ENCODE measurements around the gene DUS1L. TPM values are rescaled to one million over a fixed set of nuclear protein-coding genes. Genes with fewer than 3 reads are reported as not detected.

Gene DUS1L
- total RNA-seq, 1 donor from 2014 or later = 72.4 TPM

GRCh38 chr17:82009413-82009812 lies 56.2 kb downstream of the DUS1L start:
- Histone ChIP-seq H3K4me3 (no peak overlapping the region), H3K9me3 (no peaks in the 10 kb centered on the region), H3K27me3 (no peaks in the 10 kb centered on the region), H3K4me1 (peaks cover 55% of the 10 kb centered on the region), H3K27ac (no peak overlapping the region), H3K36me3 (no peaks in the 10 kb centered on the region)
- intact Hi-C loops (cut with DNase I) = no loop called here
- TF ChIP-seq, protein P1, sequence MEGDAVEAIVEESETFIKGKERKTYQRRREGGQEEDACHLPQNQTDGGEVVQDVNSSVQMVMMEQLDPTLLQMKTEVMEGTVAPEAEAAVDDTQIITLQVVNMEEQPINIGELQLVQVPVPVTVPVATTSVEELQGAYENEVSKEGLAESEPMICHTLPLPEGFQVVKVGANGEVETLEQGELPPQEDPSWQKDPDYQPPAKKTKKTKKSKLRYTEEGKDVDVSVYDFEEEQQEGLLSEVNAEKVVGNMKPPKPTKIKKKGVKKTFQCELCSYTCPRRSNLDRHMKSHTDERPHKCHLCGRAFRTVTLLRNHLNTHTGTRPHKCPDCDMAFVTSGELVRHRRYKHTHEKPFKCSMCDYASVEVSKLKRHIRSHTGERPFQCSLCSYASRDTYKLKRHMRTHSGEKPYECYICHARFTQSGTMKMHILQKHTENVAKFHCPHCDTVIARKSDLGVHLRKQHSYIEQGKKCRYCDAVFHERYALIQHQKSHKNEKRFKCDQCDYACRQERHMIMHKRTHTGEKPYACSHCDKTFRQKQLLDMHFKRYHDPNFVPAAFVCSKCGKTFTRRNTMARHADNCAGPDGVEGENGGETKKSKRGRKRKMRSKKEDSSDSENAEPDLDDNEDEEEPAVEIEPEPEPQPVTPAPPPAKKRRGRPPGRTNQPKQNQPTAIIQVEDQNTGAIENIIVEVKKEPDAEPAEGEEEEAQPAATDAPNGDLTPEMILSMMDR (IDR thresholded peaks at IDR 0.05) = no peak
- TF ChIP-seq POLR2AphosphoS5 (IDR thresholded peaks at IDR 0.05; ENCODE audit: insufficient read depth in 1 of 2, low read depth in 1 of 2) (no peak), POLR2A (IDR thresholded peaks at IDR 0.05) (no peak)
- DNase-seq (ENCODE audit: extremely low spot score in 2 of 2) = no peak

DNA sequence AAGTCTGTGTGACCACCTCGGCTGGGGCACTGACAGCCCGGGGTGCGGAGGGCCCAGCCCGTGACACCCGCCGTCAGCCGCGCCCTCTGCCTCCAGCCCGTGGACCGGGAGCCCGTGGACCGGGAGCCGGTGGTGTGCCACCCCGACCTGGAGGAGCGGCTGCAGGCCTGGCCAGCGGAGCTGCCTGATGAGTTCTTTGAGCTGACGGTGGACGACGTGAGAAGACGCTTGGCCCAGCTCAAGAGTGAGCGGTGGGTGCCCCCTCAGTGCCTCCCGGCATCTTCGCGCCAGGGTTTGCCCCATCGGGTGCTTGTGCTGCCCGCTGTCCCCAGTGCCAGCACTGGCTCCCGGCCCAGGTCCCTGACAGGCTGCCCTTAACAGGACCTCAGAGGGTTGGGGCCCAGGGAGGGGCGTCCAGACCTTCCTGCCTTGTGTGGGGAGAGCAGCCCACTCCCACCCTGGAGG lies 56.6 kb downstream of the DUS1L start:
- Histone ChIP-seq H3K4me3 (no peak overlapping the region), H3K36me3 (no peaks in the 10 kb centered on the region), H3K27ac (no peak overlapping the region), H3K27me3 (no peaks in the 10 kb centered on the region), H3K9me3 (no peaks in the 10 kb centered on the region), H3K4me1 (peaks cover 55% of the 10 kb centered on the region)
- DNase-seq (ENCODE audit: extremely low spot score in 2 of 2) = no peak
- TF ChIP-seq POLR2A (IDR thresholded peaks at IDR 0.05) (no peak), POLR2AphosphoS5 (IDR thresholded peaks at IDR 0.05; ENCODE audit: insufficient read depth in 1 of 2, low read depth in 1 of 2) (no peak)
- TF ChIP-seq, protein P1 (IDR thresholded peaks at IDR 0.05) = no peak
- intact Hi-C loops (cut with DNase I) = no loop called here

DNA sequence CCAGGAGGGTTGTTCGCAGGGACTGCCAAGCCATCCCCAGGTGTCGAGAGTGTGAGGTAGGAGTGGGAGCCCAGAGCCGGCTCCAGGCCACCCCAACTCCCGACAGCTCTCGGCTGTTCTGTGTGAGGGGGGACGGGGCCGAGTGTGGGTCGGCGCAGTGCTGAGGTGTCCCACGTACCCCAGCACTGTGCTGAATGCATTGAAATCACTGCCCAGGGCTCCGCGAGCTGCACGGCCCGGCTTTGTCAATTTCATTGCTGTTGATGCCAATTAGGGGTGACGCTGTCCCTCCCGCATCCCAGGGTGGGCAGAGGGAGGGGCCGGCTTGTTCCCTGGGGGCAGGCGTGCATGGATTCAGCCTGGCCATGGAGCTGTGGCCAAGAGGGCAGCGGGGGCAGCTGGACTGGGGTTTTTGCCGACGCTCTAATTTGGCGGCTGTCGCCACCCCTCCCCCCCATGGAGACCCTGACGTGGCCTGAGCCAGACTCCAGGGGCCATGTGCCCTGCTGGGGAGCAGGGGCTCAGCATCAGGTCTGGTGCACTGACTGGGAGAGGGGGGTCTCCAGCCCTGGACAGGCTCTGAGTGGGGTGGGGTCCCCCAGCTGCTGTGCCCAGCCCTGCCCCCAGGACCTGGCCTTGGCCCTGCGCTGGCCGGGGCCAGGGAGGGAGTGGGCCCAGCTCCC lies 57.2 kb downstream of the DUS1L start:
- Histone ChIP-seq H3K36me3 (no peaks in the 10 kb centered on the region), H3K4me3 (no peak overlapping the region), H3K9me3 (no peaks in the 10 kb centered on the region), H3K27me3 (no peaks in the 10 kb centered on the region), H3K4me1 (peaks cover 55% of the 10 kb centered on the region), H3K27ac (no peak overlapping the region)
- no peak for DNase-seq (ENCODE audit: extremely low spot score in 2 of 2)
- intact Hi-C loops (cut with DNase I) = no loop called here
- TF ChIP-seq POLR2A (IDR thresholded peaks at IDR 0.05) = no peak
- no peak for TF ChIP-seq POLR2AphosphoS5 (IDR thresholded peaks at IDR 0.05; ENCODE audit: insufficient read depth in 1 of 2, low read depth in 1 of 2)
- TF ChIP-seq, protein P1 (IDR thresholded peaks at IDR 0.05) = no peak

Other genes starting within 250 kb of the DUS1L start
- 64.1 TPM for gene MCRIP1, start 232.5 kb downstream of the DUS1L start, total RNA-seq
- gene PPP1R27, start 230.8 kb downstream of the DUS1L start, total RNA-seq = not detected
- gene P4HB, start 205.3 kb downstream of the DUS1L start, total RNA-seq = 463 TPM
- gene ARHGDIA, start 194.5 kb downstream of the DUS1L start, total RNA-seq = 120 TPM
- 78.8 TPM for gene ALYREF, start 174.2 kb downstream of the DUS1L start, total RNA-seq
- gene ANAPC11, start 174.1 kb downstream of the DUS1L start, total RNA-seq = 135 TPM
- 4.7 TPM for gene NPB, start 163.6 kb downstream of the DUS1L start, total RNA-seq
- 28.0 TPM for gene PCYT2, start 154.4 kb downstream of the DUS1L start, total RNA-seq
- 47.9 TPM for gene SIRT7, start 147.6 kb downstream of the DUS1L start, total RNA-seq
- gene MAFG, start 138.1 kb downstream of the DUS1L start, total RNA-seq = 18.9 TPM
- 9.1 TPM for gene PYCR1, start 128.5 kb downstream of the DUS1L start, total RNA-seq
- not detected for gene MYADML2, start 118.6 kb downstream of the DUS1L start, total RNA-seq
- not detected for gene NOTUM, start 104.6 kb downstream of the DUS1L start, total RNA-seq
- gene ASPSCR1, start 88.2 kb downstream of the DUS1L start, total RNA-seq = 31.2 TPM
- 101 TPM for gene CENPX, start 42.9 kb downstream of the DUS1L start, total RNA-seq
- gene LRRC45, start 42.5 kb downstream of the DUS1L start, total RNA-seq = 14.0 TPM
- gene RAC3, start 34.1 kb downstream of the DUS1L start, total RNA-seq = 12.8 TPM
- 106 TPM for gene DCXR, start 28.1 kb downstream of the DUS1L start, total RNA-seq
- gene RFNG, start 14.0 kb downstream of the DUS1L start, total RNA-seq = 61.4 TPM
- 80.3 TPM for gene GPS1, start 13.9 kb downstream of the DUS1L start, total RNA-seq
- gene FASN, start 32.4 kb upstream of the DUS1L start, total RNA-seq = 127 TPM
- 26.5 TPM for gene CCDC57, start 147.0 kb upstream of the DUS1L start, total RNA-seq
- gene SLC16A3, start 163.2 kb upstream of the DUS1L start, total RNA-seq = 21.1 TPM
- gene CSNK1D, start 207.9 kb upstream of the DUS1L start, total RNA-seq = 67.8 TPM